Subcutaneous abdominal adipose tissue (tissue), 5 donors: ENCODE measurements around the gene ANKRD11.
"Not testable (repeated sequence)": the region's sequence is repeated elsewhere in the genome, so short reads cannot be mapped to it uniquely, and the experiment has no call there.

Experiments
- H3K27ac ChIP-seq: one replicate; pipeline ENCODE4 v1.7.0; 2013; ENCODE audit warnings: low read depth, mild to moderate bottlenecking, inconsistent platforms, low read length, moderate library complexity
- H3K27me3 ChIP-seq, 5 donors: one replicate each; pipeline ENCODE4 v1.7.0; 2013; ENCODE audit warnings: low read length in 5 of 5, inconsistent platforms in 1 of 5; ENCODE audit not compliant: control insufficient read depth in 5 of 5, insufficient read depth in 4 of 5
- H3K36me3 ChIP-seq, 5 donors: one replicate each; pipeline ENCODE4 v1.7.0; 2013; ENCODE audit warnings: low read length in 5 of 5; ENCODE audit not compliant: control insufficient read depth in 5 of 5, insufficient read depth in 5 of 5
- H3K4me1 ChIP-seq, 5 donors: one replicate each; pipeline ENCODE4 v1.7.0; 2013; ENCODE audit warnings: low read length in 5 of 5, mild to moderate bottlenecking in 3 of 5, moderate library complexity in 1 of 5; ENCODE audit not compliant: control insufficient read depth in 5 of 5, insufficient read depth in 5 of 5
- H3K4me3 ChIP-seq, 5 donors: one replicate each; pipeline ENCODE4 v1.7.0; 2013; ENCODE audit warnings: low read length in 5 of 5, low read depth in 1 of 5
- H3K9ac ChIP-seq, 5 donors: one replicate each; pipeline ENCODE4 v1.7.0; 2013; ENCODE audit warnings: low read length in 5 of 5, mild to moderate bottlenecking in 4 of 5, moderate library complexity in 3 of 5
- H3K9me3 ChIP-seq, 5 donors: one replicate each; pipeline ENCODE4 v1.7.0; 2013; ENCODE audit warnings: low read length in 5 of 5; ENCODE audit not compliant: control insufficient read depth in 5 of 5
- donor health status: healthy.
- donor health status: healthy.
- donor health status: healthy.
- donor health status: healthy.
- donor health status: healthy.

ANKRD11 gene

GRCh38 chr16:89246903-89247733 lies 243.2 kb downstream of the ANKRD11 start:
- peak overlapping the region in 2 of 5 donors; percentile 39 to 47 for H3K9ac ChIP-seq
- no peak overlapping the region for H3K27ac ChIP-seq
- peaks cover 0 to 8% (median 0%) of the 10 kb centered on the region in 5 donors for H3K9me3 ChIP-seq
- H3K27me3 ChIP-seq: peaks cover 0 to 3% (median 0%) of the 10 kb centered on the region in 5 donors
- no peaks in the 10 kb centered on the region for H3K36me3 ChIP-seq
- H3K4me3 ChIP-seq: peak overlapping the region in 4 of 5 donors; percentile 28 to 54 (median 44)
- H3K4me1 ChIP-seq: peaks cover 0 to 16% (median 9%) of the 10 kb centered on the region in 5 donors

- Histone ChIP-seq H3K9me3 (peaks cover 0 to 8% (median 0%) of the 10 kb centered on the region in 5 donors), H3K27ac (no peak overlapping the region), H3K9ac (peak overlapping the region in 1 of 5 donors; percentile 47), H3K36me3 (no peaks in the 10 kb centered on the region), H3K27me3 (peaks cover 0 to 3% (median 0%) of the 10 kb centered on the region in 5 donors), H3K4me3 (peak overlapping the region in 3 of 5 donors; percentile 28 to 54 (median 38)), H3K4me1 (peaks cover 0 to 21% (median 14%) of the 10 kb centered on the region in 5 donors)
Measured at GRCh38 chr16:89246383-89246902, 243.9 kb downstream of the ANKRD11 start.

GRCh38 chr16:89244754-89245153 lies 245.6 kb downstream of the ANKRD11 start:
- Histone ChIP-seq H3K9me3 (peaks cover 0 to under 1% (median 0%) of the 10 kb centered on the region in 5 donors), H3K9ac (no peak overlapping the region), H3K4me3 (no peak overlapping the region), H3K4me1 (peaks cover 0 to 27% (median 21%) of the 10 kb centered on the region in 5 donors), H3K27me3 (peaks cover 0 to 3% (median 0%) of the 10 kb centered on the region in 5 donors), H3K36me3 (no peaks in the 10 kb centered on the region), H3K27ac (no peak overlapping the region)

- not testable (repeated sequence) for H3K27ac ChIP-seq
Measured at GRCh38 chr16:89244264-89244663, 246.1 kb downstream of the ANKRD11 start.

GRCh38 chr16:89243664-89244063 lies 246.7 kb downstream of the ANKRD11 start:
- Histone ChIP-seq H3K4me3 (no peak overlapping the region), H3K27me3 (peaks cover 0 to 3% (median 0%) of the 10 kb centered on the region in 5 donors), H3K9me3 (no peaks in the 10 kb centered on the region), H3K27ac (no peak overlapping the region), H3K9ac (no peak overlapping the region), H3K36me3 (no peaks in the 10 kb centered on the region), H3K4me1 (peaks cover 0 to 27% (median 21%) of the 10 kb centered on the region in 5 donors)

More at GRCh38 chr16:89244264-89244663, 246.1 kb downstream of the ANKRD11 start:
- H3K4me3 ChIP-seq, H3K36me3 ChIP-seq, H3K9me3 ChIP-seq, H3K27me3 ChIP-seq, H3K9ac ChIP-seq: not testable (repeated sequence)
- peaks cover 0 to 27% (median 21%) of the 10 kb centered on the region in 5 donors for H3K4me1 ChIP-seq

- no peaks in the 10 kb centered on the region for H3K9me3 ChIP-seq
- H3K36me3 ChIP-seq: no peaks in the 10 kb centered on the region
- H3K27ac ChIP-seq: no peak overlapping the region
- H3K4me3 ChIP-seq: no peak overlapping the region
- H3K4me1 ChIP-seq: peaks cover 0 to 21% (median 21%) of the 10 kb centered on the region in 5 donors
- peaks cover 0 to 3% (median 0%) of the 10 kb centered on the region in 5 donors for H3K27me3 ChIP-seq
- H3K9ac ChIP-seq: no peak overlapping the region
Measured at GRCh38 chr16:89242795-89243200, 247.6 kb downstream of the ANKRD11 start.

- H3K27ac ChIP-seq: peak overlapping the region; percentile 89
- H3K9ac ChIP-seq: peak overlapping the region; percentile 78 to 97 (median 86)
- H3K4me1 ChIP-seq: peaks cover 0 to 12% (median 12%) of the 10 kb centered on the region in 5 donors
- H3K9me3 ChIP-seq: no peaks in the 10 kb centered on the region
- H3K27me3 ChIP-seq: peaks cover 0 to 2% (median 0%) of the 10 kb centered on the region in 5 donors
- peak overlapping the region; percentile 75 to 86 (median 83) for H3K4me3 ChIP-seq
- no peaks in the 10 kb centered on the region for H3K36me3 ChIP-seq
Measured at GRCh38 chr16:89241187-89242007, 249.0 kb downstream of the ANKRD11 start.

- Histone ChIP-seq H3K27me3 (no peaks in the 10 kb centered on the region), H3K9me3 (peaks cover 0 to 1% (median 0%) of the 10 kb centered on the region in 5 donors), H3K4me1 (peaks cover 0 to 14% (median 11%) of the 10 kb centered on the region in 5 donors), H3K36me3 (peaks cover 0 to 16% (median 13%) of the 10 kb centered on the region in 5 donors), H3K4me3 (no peak overlapping the region), H3K27ac (no peak overlapping the region), H3K9ac (no peak overlapping the region)
Measured at GRCh38 chr16:89237733-89238132, 252.6 kb downstream of the ANKRD11 start.

GRCh38 chr16:89233678-89234490 lies 256.5 kb downstream of the ANKRD11 start:
- Histone ChIP-seq H3K27me3 (no peaks in the 10 kb centered on the region), H3K9ac (no peak overlapping the region), H3K36me3 (peaks cover 0 to 49% (median 41%) of the 10 kb centered on the region in 5 donors), H3K27ac (no peak overlapping the region), H3K4me1 (peaks cover 0 to 11% (median 5%) of the 10 kb centered on the region in 5 donors), H3K4me3 (no peak overlapping the region), H3K9me3 (peaks cover 0 to 3% (median 0%) of the 10 kb centered on the region in 5 donors)
